DMS53 treated with DMSO at 0.1 percent for 48 hours (cell line): ENCODE data around the gene SEMA6C.

ENCODE experiments used
- DNase-seq: peaks from one replicate; lab custom pipeline; 2025; ENCODE audit not compliant: unreplicated experiment; lab: John Stamatoyannopoulos, UW

The SEMA6C gene

DNA sequence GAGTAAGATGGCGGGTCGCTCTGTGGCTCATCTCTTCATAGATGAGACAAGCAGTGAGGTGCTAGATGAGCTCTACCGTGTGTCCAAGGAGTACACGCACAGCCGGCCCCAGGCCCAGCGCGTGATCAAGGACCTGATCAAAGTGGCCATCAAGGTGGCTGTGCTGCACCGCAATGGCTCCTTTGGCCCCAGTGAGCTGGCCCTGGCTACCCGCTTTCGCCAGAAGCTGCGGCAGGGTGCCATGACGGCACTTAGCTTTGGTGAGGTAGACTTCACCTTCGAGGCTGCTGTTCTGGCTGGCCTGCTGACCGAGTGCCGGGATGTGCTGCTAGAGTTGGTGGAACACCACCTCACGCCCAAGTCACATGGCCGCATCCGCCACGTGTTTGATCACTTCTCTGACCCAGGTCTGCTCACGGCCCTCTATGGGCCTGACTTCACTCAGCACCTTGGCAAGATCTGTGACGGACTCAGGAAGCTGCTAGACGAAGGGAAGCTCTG is 12.4 kb upstream of the SEMA6C start:
- DNase-seq = no peak

DNA sequence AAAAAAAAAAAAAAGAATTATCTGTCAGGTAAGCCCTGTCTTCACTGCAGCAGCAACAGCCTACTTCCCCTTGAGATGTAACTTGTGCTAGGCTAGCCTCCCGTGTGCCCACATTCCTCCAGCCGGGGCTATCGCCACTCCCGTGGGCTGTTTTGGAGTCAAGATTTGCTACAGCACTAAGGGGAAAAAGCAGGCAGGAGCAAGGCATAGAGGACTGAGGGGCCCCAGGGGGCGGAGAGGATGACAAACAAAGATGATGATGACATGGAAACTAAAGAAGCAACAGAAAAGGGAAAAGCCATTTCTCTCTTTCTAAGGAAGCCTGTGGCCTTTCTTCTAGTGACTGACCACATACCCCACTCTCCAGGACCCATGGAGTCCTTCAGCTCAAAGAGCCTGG is 11.9 kb upstream of the SEMA6C start:
- DNase-seq = no peak

DNA sequence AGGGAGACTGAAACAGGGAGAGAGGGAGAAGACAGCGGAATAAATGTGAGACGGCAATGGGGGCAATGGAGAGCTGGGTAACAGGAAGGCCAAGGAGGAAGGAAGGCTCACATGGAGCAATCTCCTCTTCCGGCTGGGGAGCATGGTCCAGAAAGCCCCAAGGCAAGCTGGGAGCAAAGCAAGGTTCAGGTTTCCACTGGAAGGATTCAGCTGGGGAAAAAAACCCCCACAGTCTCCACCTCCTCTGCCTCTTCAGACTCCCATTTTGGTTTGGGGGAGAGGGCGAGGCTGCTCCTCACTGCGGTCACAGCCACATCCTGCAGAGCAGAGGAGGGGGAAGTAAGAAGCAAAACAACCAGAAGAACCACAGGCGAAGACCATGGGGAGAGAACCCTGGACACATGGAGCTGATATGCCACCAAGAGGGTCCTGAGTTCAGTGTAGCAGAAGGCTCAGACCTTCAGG is 10.7 kb upstream of the SEMA6C start:
- DNase-seq = no peak

DNA sequence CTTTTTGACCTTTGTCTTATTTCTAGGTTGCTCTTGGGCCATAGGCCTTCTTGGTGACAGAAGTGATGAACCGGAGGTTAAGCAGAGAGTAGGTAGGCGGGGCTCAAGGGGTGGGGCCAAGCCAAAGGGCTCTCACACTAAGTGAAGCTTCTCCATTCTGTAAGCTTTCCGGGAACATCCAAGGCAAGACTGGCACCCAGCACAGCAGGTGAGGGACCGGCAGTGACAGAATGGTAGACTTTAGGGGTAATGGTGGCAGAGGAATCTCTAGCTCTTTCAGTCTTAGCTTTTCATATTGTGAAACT is 10.0 kb upstream of the SEMA6C start, which contains the start of gene TNFAIP8L2:
TNFAIP8L2 (plus strand) TSS at position 135 of the 305 bp plus-strand sequence. CDS start 2,049 bp downstream, outside the sequence.
- DNase-seq = no peak

DNA sequence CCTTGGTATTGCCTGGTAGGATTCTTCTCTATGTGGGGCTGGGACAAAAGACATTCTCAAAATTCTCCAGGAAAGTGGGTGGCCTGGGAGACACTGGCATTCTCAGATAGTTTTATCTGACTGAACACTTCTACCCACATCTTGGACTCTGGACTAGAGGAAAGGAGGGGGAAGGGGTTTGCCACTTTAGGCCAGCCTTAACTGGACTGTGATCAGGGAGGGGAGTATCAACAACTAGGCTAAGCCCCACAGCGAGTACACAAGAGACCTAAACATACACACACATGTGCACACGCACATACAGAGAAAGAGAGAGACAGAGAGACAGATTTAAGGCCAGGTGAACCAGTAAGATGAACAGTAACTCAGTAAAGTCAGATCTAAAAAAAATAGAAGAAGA is 1.2 kb upstream of the SEMA6C start:
- DNase-seq = no peak

DNA sequence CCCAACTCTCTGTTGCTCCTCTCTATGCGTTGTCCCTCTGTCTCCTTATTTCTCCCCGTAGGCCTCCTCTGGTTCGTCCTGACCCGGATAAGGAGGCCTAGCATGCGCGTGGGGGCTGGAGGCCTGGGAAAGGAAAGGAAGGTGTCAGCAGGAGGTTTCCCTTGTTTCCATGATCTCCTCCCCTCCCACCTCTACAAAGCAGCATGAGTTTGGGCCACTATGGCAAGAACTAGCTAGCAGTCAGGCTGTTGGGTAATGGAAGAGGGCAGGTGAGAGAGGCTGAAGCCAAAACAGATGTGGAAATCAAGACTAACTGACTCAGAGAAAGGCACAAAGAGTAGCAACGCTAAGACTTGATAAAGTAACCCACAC is 687 bp upstream of the SEMA6C start:
- DNase-seq = no peak

DNA sequence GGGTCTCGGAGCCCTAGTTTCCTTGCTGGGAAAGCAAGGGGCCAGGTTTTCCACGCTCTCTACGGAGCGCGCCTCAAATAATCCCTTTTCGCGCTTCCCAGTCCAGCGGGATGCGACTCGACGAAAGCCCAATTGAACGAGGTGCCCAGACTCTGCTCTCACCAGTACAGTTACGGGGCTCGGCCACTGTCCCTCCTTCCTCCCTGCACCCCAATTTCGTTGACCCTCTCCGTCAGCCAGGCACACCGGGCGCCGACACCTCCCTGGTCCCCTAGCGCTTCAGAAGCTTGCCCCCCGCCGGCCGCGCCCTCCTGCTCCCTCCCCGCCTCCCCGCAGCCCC is 389 bp downstream of the SEMA6C start:
- no peak for DNase-seq

DNA sequence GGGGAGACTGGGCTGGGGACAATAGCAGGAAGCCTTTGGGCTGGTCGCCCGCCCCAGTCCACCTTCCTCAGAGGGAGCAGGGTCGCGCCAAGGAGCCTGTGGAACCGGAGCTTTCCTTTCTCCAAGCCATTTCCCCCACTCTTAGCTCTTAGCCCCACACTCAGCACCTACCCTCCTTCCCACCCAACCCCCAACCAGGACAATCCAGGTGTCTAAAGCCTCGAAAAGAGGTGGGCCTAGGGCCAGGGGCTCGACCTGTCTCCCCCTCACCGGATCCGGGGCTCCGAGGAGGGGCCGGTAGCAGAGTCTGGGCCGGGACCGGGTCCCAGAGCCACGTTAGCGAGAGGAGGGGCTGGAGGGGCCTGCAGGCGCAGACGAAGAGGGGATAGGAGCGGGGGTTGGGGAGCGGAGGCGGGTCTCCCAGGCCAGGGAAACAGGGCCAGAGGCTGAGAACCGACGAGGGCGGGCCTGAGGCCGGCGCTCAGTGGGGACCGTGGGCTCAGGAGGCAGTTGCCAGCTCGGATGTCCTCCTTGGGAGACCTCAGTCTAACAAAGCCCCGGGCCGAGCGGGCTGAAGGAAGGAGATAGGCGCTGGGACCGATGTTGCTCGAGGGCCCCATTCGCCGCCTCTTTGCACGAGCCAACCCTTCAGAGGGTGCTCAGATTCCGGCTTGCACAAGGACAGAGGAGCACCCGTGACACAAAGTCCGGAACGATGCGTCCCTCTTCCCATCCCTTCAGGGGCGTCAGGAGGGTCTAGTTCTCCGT is 943 bp downstream of the SEMA6C start:
- peak; percentile 12 for DNase-seq

DNA sequence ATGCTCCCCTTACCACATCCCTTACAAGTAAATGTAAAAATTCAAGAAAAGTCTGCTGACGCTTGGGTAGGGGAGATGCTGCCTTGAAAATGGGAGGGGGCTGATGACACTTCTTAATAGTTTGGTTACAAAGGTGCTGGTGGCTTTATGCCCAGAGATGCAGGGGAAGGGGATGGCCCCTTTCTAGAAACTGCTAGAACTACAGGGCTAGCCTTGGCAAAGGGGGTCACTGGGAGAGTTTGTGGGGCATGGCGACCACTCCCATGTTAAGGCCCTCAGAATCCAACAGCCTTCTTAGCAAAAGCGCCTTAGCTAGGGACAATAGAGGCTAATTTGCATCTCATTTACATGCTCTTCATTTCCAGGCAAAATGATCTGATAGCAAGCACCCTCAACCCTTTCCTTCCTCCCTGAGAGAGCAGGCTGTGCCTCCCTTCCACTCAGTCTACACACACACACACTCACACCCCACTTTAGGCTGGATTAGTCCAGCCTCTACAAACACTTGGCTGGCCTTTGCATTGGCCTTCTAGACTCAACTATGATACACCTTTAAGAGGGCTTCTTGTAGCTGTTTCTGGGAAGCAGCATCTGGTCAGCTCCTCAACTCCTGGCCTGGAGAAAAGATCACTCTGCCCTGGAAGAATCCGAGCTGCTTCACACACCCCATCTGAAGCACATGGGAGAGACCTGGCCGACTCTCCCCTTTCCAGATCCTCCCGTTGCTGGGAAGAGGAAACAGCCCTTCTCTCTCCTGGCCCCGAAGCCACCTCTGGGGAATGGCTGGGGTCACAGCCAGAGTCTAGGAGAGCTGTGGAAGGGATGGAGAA is 1.7 kb downstream of the SEMA6C start:
- DNase-seq = no peak

DNA sequence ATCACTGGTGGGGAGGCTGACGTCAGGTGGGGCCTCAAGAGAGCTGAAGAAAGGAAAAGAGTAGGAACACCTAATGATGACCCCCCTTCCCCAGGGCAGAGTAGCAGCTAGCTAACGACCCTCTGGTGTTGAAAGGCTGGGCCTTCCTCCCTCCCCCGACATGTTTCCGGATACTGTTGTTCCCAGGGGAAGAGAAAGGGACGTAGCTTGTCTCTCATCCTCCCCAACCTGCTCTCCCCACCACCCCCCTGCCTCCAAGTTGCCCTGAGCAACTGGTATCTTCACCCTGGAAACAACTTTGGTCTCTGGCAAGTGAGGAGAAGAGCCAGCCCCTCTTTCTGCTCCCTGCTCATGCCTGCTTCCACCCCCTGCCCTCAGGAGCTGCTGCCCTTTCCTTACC is 2.4 kb downstream of the SEMA6C start:
- no peak for DNase-seq

DNA sequence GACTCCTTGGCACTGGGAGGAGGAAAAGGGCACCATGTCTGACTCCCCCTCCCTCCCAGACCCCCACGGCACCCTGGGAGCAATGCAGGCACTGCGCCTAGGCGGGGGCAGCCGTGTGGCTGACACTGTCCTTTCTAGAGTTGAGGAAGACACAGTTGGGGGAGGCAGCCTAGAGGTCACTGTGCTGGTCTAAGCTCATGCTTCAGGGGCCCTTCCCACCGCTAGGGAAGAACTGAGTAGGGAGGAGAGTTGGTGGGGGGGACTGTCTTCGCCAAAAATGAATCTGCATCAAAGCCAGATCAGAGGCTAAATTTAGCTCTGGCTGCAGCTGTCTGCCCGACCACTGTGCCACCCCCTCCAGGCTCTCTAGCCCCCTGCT is 3.4 kb downstream of the SEMA6C start:
- DNase-seq = no peak

DNA sequence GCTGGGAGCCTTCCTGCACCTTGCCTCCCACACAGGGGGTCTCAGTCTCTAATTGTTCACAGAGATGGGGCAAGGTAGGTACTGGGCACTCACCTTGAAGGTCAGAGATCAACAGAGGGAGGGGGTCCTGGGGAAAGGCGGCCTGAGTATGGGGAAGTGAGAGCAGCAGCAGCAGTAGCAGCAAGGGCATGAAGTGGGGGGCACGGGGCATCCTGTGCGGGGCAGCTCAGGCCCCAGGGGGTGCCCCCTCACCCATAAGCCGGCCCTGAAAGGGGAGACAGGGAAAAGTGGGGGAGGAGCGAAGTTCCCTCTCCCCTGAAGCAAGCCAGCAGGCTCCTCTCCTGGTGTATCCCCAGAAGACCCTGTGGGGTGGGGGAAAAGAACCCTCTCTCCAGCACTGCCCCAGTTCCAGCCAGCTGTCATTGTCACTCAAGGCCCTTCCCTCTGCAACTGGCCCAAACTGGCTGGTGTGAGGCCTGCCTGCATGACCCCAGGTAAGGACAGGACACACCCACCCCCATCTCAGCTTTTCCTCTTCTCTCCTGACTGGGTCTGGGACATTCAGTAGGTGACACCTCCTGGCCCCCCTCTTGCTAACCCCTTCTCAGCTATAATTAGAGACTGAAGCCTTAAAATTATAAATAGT is 3.9 kb downstream of the SEMA6C start:
- no peak for DNase-seq

DNA sequence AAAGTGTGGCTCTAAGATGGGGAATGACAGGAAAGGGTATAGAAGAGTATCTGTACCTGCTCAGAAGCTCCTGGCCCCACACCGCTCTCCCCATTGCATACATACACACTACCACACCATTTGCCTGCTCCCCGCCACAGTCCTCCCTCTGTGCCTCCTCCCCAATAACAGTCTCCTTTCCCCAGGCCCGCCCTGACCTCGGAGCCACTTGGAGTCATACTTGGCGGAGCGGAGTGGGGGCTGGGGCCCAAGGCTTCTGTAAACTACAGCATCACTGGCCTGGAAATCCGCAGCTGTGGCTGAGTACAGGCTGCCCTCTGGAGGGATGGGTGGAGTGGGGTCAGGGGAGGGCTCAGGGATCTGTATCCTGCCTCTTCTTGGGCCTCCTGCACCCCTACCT is 8.6 kb downstream of the SEMA6C start:
- DNase-seq = no peak

DNA sequence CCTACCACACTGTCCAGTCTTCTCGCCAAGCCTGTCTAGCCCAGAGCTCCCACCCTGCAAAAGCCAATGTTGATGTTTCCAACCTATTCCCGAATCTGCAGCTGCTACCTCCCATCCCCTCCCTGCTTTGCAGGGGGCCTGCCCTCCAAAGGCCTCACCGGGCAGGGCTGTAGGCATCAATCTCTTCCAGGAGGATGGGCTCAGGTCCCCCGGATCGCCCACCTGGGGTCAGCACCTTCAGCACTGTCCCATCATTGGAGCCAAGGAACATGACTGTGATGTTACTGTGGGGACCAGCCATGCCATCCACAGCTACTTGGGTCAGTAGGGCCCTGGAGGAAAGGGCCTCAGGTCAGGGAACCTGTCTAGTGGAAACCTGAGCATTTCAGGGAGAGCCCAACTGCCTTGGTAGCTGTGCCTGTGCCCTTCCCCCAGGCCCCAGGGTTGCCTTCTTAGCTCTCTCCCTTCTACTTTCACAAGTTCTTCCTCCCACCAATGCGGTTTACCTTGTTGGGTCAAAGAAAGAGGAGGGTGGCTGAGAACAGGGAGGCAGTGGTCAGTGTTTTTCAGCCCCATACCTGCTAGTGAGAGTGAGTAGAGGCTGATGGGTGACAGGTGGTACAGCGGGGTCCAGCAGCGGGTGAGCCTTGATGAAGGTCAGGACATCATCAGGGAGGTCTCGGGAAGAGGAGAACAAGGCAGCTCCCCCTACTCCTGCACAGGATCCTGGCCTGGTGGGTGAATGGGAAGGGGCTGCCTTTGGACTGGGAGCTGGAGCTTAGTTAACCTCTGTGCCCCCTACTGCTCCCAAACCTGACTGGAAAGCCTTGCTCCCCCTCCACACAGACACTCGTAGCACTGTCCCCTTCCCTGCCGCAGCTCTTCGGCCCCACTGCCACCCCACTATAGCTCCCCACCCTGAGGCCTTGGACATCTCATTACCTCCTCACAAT is 10.7 kb downstream of the SEMA6C start:
- DNase-seq = no peak

DNA sequence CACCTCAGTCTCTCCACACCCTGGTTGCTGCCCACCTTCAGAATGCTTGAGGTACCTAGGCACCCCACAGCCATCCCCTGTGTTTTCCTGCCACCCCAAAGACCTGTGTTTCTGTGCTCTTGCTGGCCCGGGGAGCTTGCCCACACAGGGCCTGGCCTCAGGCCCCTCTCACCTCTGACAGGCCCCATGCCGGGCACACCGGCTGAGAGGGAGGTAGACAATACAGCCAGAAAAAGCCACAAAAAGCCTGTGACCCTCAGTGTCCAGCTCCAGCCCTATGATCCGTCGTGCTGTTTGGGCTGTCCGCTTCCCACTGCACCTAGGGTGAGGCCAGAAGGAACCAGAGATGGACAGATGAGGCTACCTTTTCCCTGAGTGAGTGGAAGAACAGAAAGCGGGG is 11.4 kb downstream of the SEMA6C start:
- DNase-seq = no peak

DNA sequence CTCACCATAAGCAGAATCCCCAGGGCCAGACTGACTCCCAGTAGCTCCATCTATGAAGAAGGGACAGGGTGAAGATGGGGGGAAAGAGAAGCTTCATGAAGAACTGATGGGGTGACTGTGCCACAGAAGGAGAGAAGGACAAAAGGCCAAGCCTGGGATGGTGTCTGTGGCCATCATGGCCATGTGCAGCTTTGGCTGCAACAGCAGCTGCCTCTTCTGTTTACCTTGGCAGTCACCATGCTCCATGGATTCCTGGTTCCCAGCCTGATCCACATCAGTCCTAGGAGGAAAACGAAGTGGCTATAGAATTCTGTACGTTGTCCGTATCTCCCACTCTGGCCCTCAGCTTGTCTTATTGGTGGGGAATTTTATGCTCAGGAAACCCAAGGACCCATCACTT is 12.0 kb downstream of the SEMA6C start:
- DNase-seq = peak; percentile 12

DNA sequence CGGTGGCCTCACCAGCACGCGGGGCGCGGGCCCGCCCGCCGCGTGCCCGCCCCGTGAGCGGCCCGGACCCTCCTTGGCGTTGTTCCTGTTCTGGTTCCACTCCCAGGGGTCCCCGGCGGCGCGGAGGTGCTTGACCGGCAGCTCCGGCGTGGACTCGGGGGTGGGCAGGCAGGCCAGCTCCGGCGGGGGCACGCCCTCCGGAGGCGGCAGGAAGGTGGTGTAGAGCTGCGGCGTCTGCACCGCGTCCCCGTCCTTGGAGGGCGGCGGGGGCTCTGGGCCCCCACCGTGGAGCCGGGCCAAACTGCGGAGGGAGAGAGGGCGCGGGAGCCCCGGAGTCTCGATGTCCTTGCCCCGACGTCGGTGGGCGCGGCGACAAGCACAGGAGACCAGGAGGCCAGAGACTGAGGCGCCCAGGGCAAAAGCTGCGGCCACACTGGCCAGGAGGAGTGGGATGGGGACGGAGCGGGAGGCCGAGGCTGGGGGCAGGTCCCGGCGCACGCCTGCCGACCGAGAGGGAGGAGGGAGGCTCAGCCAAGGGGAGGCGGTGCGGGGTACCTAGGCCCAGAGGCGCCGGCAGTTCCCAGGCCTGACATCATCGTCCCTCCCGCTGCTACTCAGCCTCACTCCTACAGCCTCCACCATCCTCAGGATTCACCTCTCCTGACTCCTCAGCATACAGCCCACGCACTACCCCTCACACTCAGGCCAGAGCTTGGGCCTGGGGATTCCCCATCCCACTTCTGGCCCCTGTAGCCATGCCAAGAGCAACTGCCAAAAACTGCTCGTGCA is 13.2 kb downstream of the SEMA6C start:
- DNase-seq = no peak

DNA sequence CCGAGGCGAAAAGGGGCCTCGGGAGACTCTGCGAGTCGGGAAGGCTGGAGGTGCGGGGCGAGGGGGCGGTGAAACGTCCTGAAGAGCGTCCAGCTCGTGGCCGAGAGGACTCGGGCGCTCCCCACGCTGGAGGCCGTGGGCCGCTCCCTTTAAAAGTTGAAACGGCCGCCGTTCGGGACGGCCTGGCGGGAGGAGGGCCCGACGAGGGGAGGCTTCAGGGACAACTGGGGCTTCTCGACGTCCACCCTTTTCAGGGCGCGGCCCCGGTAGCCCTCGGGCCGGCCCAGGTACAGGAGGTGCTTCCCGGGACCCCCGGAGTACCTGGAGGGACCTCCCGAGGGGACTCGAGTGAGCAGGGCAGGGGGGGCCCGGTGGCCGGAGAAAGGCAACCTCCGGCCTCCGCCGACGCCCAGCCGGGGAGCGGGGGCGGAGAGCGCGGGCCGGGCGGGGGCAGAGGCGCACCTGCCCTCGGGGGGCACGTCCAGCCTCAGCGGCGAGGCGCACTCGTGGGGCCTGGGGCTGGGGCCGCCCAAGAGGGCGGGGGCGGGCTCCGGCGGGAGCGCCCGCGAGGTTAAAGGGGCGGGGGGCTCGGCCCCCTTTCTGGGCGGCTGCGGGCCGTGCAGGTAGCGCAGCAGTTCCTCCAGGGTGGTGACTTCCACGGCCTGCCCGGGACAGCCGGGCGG is 14.0 kb downstream of the SEMA6C start:
- no peak for DNase-seq

DNA sequence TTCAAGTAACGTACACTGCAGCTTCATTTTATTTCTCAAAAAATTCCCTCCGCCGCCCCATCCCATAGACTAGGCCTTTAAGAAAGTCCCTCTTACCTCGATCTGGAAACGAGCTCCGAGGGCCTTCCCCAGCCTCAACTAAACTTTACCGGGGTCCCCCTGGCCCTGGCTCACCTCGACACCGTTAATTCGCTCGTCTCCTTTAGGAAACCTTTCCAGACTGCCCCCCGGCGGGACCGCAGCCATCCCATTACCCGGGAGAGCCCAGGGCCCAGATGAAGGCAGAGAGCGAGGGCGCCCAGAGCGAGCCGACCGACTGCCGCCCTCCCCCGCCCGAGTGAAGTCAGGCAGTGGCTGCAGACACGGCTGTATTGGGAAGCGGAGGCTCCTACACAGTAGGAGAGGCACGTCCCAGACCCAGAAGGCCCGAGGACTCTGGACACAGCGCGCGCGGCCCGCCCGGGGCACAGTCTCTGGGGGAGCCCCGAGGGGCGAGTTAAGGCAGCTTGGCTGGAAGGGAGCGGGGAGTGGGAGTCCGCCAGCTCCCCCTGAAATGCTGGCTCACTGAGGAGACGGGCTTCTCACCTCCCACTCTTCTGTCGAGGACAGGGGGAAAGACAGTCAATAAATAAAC is 14.6 kb downstream of the SEMA6C start:
- peak; percentile 33 for DNase-seq
